Subcutaneous adipose tissue (tissue), 4 donors: Measurements from ENCODE around the gene OPN1MW3. TPM values are rescaled to one million over a fixed set of nuclear protein-coding genes. Genes with fewer than 3 reads are reported as not detected.

Source experiments
- CTCF ChIP-seq: fragments of 450-650 bp; IDR thresholded peaks from one replicate; pipeline ENCODE4 v1.5.1; 2016; ENCODE audit warnings: low read depth, mild to moderate bottlenecking, control low read depth, antibody characterized with exemption, moderate library complexity
- total RNA-seq, 4 donors: library from RNA; depleted of rRNA; stranded (reverse); fragments of >200 nt; gene quantifications; one replicate each; pipeline ENCODE4 v1.1.0, GENCODE V29; 2016

OPN1MW3 gene
- total RNA-seq, 4 donors from 2014 or later: not detected

DNA sequence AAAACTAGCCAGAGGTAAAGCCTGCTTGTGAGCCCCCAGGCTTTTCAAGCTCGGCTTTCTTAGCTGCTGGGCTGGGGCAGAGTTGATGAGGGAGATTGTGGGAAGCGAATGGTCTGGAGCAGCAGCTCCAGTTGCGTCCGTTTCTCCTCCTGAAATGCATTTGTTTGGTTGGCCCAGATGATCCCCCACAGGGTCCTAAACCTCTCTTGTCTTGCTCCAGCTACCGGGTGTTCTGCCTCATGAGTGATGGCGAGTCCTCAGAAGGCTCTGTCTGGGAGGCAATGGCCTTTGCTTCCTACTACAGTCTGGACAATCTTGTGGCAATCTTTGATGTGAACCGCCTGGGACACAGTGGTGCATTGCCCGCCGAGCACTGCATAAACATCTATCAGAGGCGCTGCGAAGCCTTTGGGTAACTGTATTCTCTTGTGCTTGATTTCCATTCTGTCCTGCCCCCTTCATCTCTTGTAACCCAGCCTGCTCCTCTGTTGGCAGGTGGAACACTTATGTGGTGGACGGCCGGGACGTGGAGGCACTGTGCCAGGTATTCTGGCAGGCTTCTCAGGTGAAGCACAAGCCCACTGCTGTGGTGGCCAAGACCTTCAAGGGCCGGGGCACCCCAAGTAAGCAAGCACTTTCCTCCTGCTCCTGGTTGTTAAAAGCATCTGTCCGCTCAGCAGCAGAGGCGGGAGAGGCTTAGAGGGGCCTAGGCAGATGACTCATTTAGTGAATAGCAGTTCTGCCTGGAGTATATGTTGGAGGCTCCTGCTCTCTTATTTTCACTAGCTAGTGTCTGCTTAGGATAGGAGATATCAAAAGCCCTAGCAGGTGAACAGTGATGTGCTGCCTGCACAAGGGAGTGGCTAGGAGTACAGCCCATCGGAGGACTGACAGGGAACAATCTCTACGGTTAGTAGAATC is 53.5 kb downstream of the OPN1MW3 start:
- no peak for TF ChIP-seq CTCF

DNA sequence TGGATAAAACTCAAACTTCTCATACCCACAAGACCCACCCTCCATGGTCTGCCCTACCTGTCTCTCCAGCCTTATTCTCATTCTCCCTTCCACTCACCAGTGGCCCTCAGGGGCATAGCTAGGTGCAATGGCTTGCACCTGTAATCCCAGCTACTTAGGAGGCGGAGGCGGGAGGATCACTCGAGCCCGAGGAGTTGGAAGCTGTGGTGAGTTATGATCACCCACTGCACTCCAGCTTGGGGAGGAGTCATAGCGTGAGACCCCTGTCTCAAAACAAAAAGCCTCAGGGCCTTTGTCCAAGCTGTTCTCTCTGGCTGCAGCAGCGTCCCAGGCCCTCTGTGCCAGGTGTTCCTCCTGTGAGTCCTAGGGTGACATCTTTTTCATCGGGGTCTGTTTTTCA is 54.7 kb downstream of the OPN1MW3 start:
- TF ChIP-seq CTCF: no peak

GRCh38 chrX:154313147-154313546 is 55.8 kb downstream of the OPN1MW3 start:
- TF ChIP-seq CTCF: no peak

- no peak for TF ChIP-seq CTCF
These were observed 58.0 kb downstream of the OPN1MW3 start for GRCh38 chrX:154315416-154315815.

DNA sequence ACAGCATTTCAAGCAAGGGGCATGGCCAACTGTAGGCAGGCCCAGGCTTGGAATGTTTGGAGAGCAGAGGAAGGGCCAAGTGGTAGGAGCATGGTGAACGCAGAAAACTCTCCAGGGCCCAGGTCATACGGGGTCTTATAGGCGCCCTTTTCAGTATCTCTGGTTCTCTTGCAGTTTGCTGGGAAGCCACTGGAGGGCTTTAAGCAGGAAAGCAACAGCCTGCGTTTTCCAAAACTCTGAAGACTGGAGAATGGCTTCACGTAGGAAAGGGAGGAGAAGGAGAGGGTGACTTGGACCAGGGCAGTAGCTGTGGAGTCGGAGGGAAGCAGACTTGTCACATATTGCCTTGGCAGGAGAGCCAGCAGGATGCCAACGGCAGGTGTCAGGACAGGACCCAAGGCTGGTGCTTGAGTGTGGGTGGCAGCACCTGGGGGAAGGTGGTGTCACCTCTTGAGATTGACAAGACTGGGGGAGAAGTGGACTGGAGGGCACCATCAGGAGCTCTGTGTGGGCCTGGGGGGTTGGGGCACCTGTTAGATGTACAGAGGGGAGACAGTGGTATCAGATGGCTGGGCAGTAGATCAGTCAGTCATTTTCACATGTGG is 60.1 kb downstream of the OPN1MW3 start:
- no peak for TF ChIP-seq CTCF

GRCh38 chrX:154320406-154320805 is 63.0 kb downstream of the OPN1MW3 start:
- TF ChIP-seq CTCF: no peak

Other genes with a start within 250 kb of the OPN1MW3 start
- gene IRAK1, start 237.7 kb upstream of the OPN1MW3 start, total RNA-seq: 10 to 100 TPM; 42.7 to 74.4 (median 47.3) TPM
- 10 to 100 TPM; 36.8 to 71.2 (median 47.1) TPM for gene MECP2, start 159.9 kb upstream of the OPN1MW3 start, total RNA-seq
- gene OPN1LW, start 113.3 kb upstream of the OPN1MW3 start, total RNA-seq: not detected
- gene OPN1MW, start 75.0 kb upstream of the OPN1MW3 start, total RNA-seq: not detected
- gene OPN1MW2, start 37.8 kb upstream of the OPN1MW3 start, total RNA-seq: not detected
- gene TEX28, start 37.5 kb downstream of the OPN1MW3 start, total RNA-seq: not detected
- gene TKTL1, start 38.2 kb downstream of the OPN1MW3 start, total RNA-seq: under 1 TPM in 2 of 4 donors, not detected in 2; 0.34 to 0.66 TPM
- 1,000 to 10,000 TPM in 1 of 4 donors, 100 to 1,000 TPM in 3; 462 to 1,045 (median 723) TPM for gene FLNA, start 117.1 kb downstream of the OPN1MW3 start, total RNA-seq
- 10 to 100 TPM; 27.6 to 37.9 (median 30.2) TPM for gene EMD, start 121.7 kb downstream of the OPN1MW3 start, total RNA-seq
- 1,000 to 10,000 TPM; 3,672 to 6,817 (median 5,466) TPM for gene RPL10, start 140.8 kb downstream of the OPN1MW3 start, total RNA-seq
- 10 to 100 TPM; 22.2 to 42.8 (median 38.0) TPM for gene DNASE1L1, start 151.7 kb downstream of the OPN1MW3 start, total RNA-seq
- 100 to 1,000 TPM in 1 of 4 donors, 10 to 100 TPM in 3; 23.5 to 102 (median 40.7) TPM for gene TAFAZZIN, start 154.0 kb downstream of the OPN1MW3 start, total RNA-seq
- gene ATP6AP1, start 171.1 kb downstream of the OPN1MW3 start, total RNA-seq: 10 to 100 TPM; 33.6 to 94.5 (median 43.9) TPM
- 10 to 100 TPM; 45.3 to 89.7 (median 61.6) TPM for gene GDI1, start 179.6 kb downstream of the OPN1MW3 start, total RNA-seq
- 100 to 1,000 TPM in 2 of 4 donors, 10 to 100 TPM in 2; 37.3 to 104 (median 78.3) TPM for gene FAM50A, start 186.6 kb downstream of the OPN1MW3 start, total RNA-seq
- gene PLXNA3, start 200.7 kb downstream of the OPN1MW3 start, total RNA-seq: 10 to 100 TPM in 3 of 4 donors, 1 to 10 TPM in 1; 5.6 to 17.9 (median 11.6) TPM
- gene LAGE3, start 221.7 kb downstream of the OPN1MW3 start, total RNA-seq: 10 to 100 TPM in 3 of 4 donors, 1 to 10 TPM in 1; 5.7 to 17.0 (median 14.9) TPM
- 10 to 100 TPM; 26.7 to 32.6 (median 30.1) TPM for gene UBL4A, start 229.0 kb downstream of the OPN1MW3 start, total RNA-seq
- 10 to 100 TPM in 3 of 4 donors, 1 to 10 TPM in 1; 8.2 to 18.3 (median 15.9) TPM for gene SLC10A3, start 233.0 kb downstream of the OPN1MW3 start, total RNA-seq